Spleen (tissue), 11 donors: Measurements from ENCODE around the gene GKN2. TPM values are rescaled to one million over a fixed set of nuclear protein-coding genes. Genes with fewer than 3 reads are reported as not detected.

Experiments used
- DNase-seq: peaks from one replicate; pipeline ENCODE4 v3.0.0-alpha.2; 2020
- H3K27ac ChIP-seq, 8 donors: fragments of 200-600 bp; sonication (generic) in 7 of 8; 1 replicate in 4 of 8; 2 replicates in 4 of 8; pipeline versions ENCODE4 v1.5.0 to v1.8.0; 2016 to 2021; ENCODE audit warnings: inconsistent platforms in 4 of 8, mild to moderate bottlenecking in 4 of 8, moderate library complexity in 1 of 8
- H3K27me3 ChIP-seq, 7 donors: fragments of 200-600 bp; sonication (generic) in 6 of 7; replicated peaks in 1 of 7; 1 replicate in 4 of 7; 2 replicates in 3 of 7; pipeline versions ENCODE4 v1.5.0 to v1.8.0; 2016 to 2021; ENCODE audit warnings: inconsistent platforms in 3 of 7, mild to moderate bottlenecking in 1 of 7
- H3K36me3 ChIP-seq, 6 donors: fragments of 200-600 bp; sonication (generic) in 5 of 6; 1 replicate in 4 of 6; 2 replicates in 2 of 6; pipeline versions ENCODE4 v1.5.0 to v1.8.0; 2016 to 2021; ENCODE audit warnings: inconsistent platforms in 2 of 6
- H3K4me1 ChIP-seq, 6 donors: fragments of 200-600 bp; sonication (generic) in 5 of 6; 1 replicate in 3 of 6; 2 replicates in 3 of 6; pipeline versions ENCODE4 v1.5.0 to v1.8.0; 2016 to 2021; ENCODE audit warnings: inconsistent platforms in 3 of 6
- H3K4me3 ChIP-seq, 8 donors: fragments of 200-600 bp; sonication (generic) in 7 of 8; 1 replicate in 4 of 8; 2 replicates in 4 of 8; pipeline versions ENCODE4 v1.5.0 to v1.8.0; 2016 to 2021; ENCODE audit warnings: inconsistent platforms in 4 of 8, mild to moderate bottlenecking in 4 of 8, moderate library complexity in 2 of 8
- H3K9me3 ChIP-seq, 8 donors: fragments of 200-600 bp; sonication (generic) in 7 of 8; 1 replicate in 4 of 8; 2 replicates in 4 of 8; pipeline versions ENCODE4 v1.5.0 to v1.8.0; 2016 to 2021; ENCODE audit warnings: inconsistent platforms in 4 of 8
- POLR2A ChIP-seq, 3 donors: fragments of 450-650 bp; IDR thresholded peaks; one replicate each; pipeline ENCODE4 v1.5.1; 2017; ENCODE audit warnings: antibody characterized with exemption in 3 of 3, mild to moderate bottlenecking in 1 of 3
- POLR2AphosphoS5 ChIP-seq, 3 donors: sonication (generic); formaldehyde crosslinking; IDR thresholded peaks; one replicate each; pipeline ENCODE4 v1.5.1; 2017; ENCODE audit warnings: antibody characterized with exemption in 3 of 3
- WGBS, 5 donors: extraction: QIAGEN DNeasy Blood & Tissue Kit in 3 of 5; methylation state at CpG; one replicate each; pipeline versions ENCODE4 v1.1.5 to v1.1.7; 2013 to 2018; 5-methylcytosine and 5-hydroxymethylcytosine counted together
- intact Hi-C: fragments of 100-400 bp; cut with DNase I; formaldehyde crosslinking; loops from one replicate; pipeline ENCODE4 v1.15.0; 2023; ENCODE audit warnings: low total_unique reads
- polyA plus RNA-seq, 3 donors: library from polyadenylated mRNA; stranded (reverse); fragments of 200-250 nt; gene quantifications; one replicate each; pipeline ENCODE4 v1.2.1, GENCODE V29; 2013
- total RNA-seq, 7 donors: library from RNA; depleted of rRNA in 3 of 7; stranded (reverse); fragments of >200 nt in 3 of 7; fragmentation: NEBNext Ultra II Directional in 4 of 7; extraction: Animal tissue kit (Norgen Biotek cat#: 25700) in 4 of 7; gene quantifications; one replicate each; pipeline versions ENCODE4 v1.1.0 to v1.2.1, GENCODE V29; 2016 to 2021
- TF ChIP-seq, protein P1 (sequence below), 11 experiments: fragments of 200-600 bp in 7 of 11; fragments of 450-650 bp in 4 of 11; sonication (generic) in 4 of 11; IDR thresholded peaks in 8 of 11; conservative IDR thresholded peaks in 3 of 11; 1 replicate in 7 of 11; 2 replicates in 4 of 11; pipeline versions ENCODE4 v1.4.0 to v1.8.0; 2016 to 2021; ENCODE audit warnings: antibody characterized with exemption in 11 of 11, inconsistent platforms in 4 of 11, mild to moderate bottlenecking in 1 of 11
- donor health status: healthy with polysubstance abuse.
- donor health status: DM: no; HTN: no; CAD: no; lungs with moderate emphysema.
- donor health status: DM: no; HTN: no; CAD: no.
- donor health status: Bipolar disorder and iron deficiency.
- donor health status: healthy.
- donor health status: DM: no; HTN: no; CAD: no.
- donor health status: DM: yes; HTN: yes; CAD: no.

Gene GKN2
- total and polyA plus RNA-seq, 10 donors, result 0.12 to 0.26 TPM; not detected in 8

DNA sequence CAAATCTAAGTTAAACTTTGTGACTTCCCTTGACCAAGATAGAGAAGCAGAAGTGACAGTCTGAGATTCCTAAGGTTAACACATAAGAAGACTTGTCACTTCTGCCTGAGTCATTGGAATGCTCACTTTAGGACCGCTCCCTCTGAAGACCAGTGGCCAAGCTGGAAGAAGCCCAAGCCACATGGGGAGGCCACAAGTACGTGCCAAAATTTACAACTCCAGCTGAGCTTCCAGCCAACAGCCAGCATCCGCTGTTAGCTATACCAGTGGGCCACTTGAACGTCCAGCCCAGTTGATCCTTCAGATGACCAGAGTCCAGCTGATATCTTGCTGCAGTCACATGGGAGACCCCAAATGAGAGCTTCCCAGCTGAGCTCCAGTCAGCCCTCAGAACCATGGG is 42.2 kb upstream of the GKN2 start:
- Histone ChIP-seq H3K4me3 (no peak overlapping the region), H3K9me3 (no peaks in the 10 kb centered on the region), H3K27me3 (no peaks in the 10 kb centered on the region), H3K4me1 (no peaks in the 10 kb centered on the region), H3K36me3 (no peaks in the 10 kb centered on the region), H3K27ac (no peak overlapping the region)
- no peak for TF ChIP-seq POLR2AphosphoS5 (IDR thresholded peaks at IDR 0.05)
- TF ChIP-seq POLR2A (IDR thresholded peaks at IDR 0.05), result no peak
- TF ChIP-seq, protein P1, sequence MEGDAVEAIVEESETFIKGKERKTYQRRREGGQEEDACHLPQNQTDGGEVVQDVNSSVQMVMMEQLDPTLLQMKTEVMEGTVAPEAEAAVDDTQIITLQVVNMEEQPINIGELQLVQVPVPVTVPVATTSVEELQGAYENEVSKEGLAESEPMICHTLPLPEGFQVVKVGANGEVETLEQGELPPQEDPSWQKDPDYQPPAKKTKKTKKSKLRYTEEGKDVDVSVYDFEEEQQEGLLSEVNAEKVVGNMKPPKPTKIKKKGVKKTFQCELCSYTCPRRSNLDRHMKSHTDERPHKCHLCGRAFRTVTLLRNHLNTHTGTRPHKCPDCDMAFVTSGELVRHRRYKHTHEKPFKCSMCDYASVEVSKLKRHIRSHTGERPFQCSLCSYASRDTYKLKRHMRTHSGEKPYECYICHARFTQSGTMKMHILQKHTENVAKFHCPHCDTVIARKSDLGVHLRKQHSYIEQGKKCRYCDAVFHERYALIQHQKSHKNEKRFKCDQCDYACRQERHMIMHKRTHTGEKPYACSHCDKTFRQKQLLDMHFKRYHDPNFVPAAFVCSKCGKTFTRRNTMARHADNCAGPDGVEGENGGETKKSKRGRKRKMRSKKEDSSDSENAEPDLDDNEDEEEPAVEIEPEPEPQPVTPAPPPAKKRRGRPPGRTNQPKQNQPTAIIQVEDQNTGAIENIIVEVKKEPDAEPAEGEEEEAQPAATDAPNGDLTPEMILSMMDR (IDR thresholded peaks at IDR 0.05 in 8 of 11, conservative IDR thresholded peaks at IDR 0.05 in 3 of 11), result no peak
- 66 to 76% (median 73%) methylated on average over 3 to 4 of the region's 4 CpGs for WGBS, 5 donors
- no peak for DNase-seq
- intact Hi-C loops, result no loop called here

DNA sequence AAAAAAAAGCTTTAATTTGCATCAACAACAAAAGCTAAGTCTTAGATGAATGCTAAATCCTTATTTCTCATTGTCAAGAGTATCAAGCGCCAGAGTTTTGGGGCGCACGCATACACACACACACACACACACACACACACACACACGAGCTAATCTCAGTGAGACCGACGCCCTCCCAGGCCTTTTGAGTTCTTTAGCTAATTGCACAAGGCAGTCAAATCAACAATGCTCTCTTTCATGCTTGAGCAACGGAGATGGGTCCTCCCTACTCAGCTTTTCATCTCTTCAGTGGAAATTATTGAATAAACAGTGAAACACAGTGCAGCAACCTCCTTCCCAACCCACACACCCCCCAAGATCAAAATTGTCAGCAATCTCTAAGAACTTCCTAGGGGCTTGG is 41.0 kb upstream of the GKN2 start:
- Histone ChIP-seq H3K4me3 (no peak overlapping the region), H3K9me3 (no peaks in the 10 kb centered on the region), H3K27me3 (no peaks in the 10 kb centered on the region), H3K36me3 (no peaks in the 10 kb centered on the region), H3K4me1 (no peaks in the 10 kb centered on the region), H3K27ac (no peak overlapping the region)
- DNase-seq, result no peak
- WGBS, 5 donors, result 83 to 93% (median 91%) methylated on average over 7 of the region's 7 CpGs
- TF ChIP-seq POLR2A (IDR thresholded peaks at IDR 0.05) (no peak), POLR2AphosphoS5 (IDR thresholded peaks at IDR 0.05) (no peak)
- TF ChIP-seq, protein P1 (IDR thresholded peaks at IDR 0.05 in 8 of 11, conservative IDR thresholded peaks at IDR 0.05 in 3 of 11), result no peak
- intact Hi-C loops, result no loop called here

DNA sequence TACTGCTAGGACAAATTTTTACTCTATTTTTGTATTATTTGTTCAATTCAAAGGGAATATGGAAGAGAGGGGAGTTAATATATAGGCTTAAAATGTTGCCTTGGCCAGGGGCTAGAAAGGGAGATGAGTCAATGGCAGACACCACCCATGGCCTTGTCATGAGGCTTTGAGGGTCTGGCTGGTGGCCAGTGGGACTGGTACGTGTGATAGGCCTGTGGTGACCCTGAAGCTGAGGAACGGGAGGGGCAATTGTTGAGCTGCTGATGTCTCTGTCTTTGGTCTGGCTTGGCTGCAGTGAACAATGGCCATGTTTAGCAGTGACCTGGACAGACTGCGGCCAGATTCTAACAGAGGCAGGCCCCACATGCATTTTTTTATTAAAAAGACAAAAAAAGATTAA is 40.2 kb upstream of the GKN2 start:
- H3K27ac ChIP-seq, result no peak overlapping the region
- H3K4me3 ChIP-seq, result no peak overlapping the region
- no peak for DNase-seq
- H3K27me3 ChIP-seq, result no peaks in the 10 kb centered on the region
- no peaks in the 10 kb centered on the region for H3K4me1 ChIP-seq
- no peaks in the 10 kb centered on the region for H3K36me3 ChIP-seq
- intact Hi-C loops, result no loop called here
- no peak for TF ChIP-seq POLR2A (IDR thresholded peaks at IDR 0.05)
- TF ChIP-seq POLR2AphosphoS5 (IDR thresholded peaks at IDR 0.05), result no peak
- TF ChIP-seq, protein P1 (IDR thresholded peaks at IDR 0.05 in 8 of 11, conservative IDR thresholded peaks at IDR 0.05 in 3 of 11), result no peak
- WGBS, 5 donors, result 53 to 82% (median 68%) methylated on average over 3 of the region's 3 CpGs
- H3K9me3 ChIP-seq, result no peaks in the 10 kb centered on the region

GRCh38 chr2:68992341-68992740 is 39.6 kb upstream of the GKN2 start:
- Histone ChIP-seq H3K36me3 (no peaks in the 10 kb centered on the region), H3K4me1 (no peaks in the 10 kb centered on the region), H3K9me3 (no peaks in the 10 kb centered on the region), H3K27ac (no peak overlapping the region), H3K4me3 (no peak overlapping the region), H3K27me3 (no peaks in the 10 kb centered on the region)
- 78 to 96% (median 85%) methylated on average over 5 of the region's 5 CpGs for WGBS, 5 donors
- intact Hi-C loops, result no loop called here
- DNase-seq, result no peak
- TF ChIP-seq POLR2AphosphoS5 (IDR thresholded peaks at IDR 0.05) (no peak), POLR2A (IDR thresholded peaks at IDR 0.05) (no peak)
- TF ChIP-seq, protein P1 (IDR thresholded peaks at IDR 0.05 in 8 of 11, conservative IDR thresholded peaks at IDR 0.05 in 3 of 11), result no peak
